HCT116 (cell line): Measurements from ENCODE around the gene CD82. TPM values are rescaled to one million over a fixed set of nuclear protein-coding genes. Genes with fewer than 3 reads are reported as not detected.

ENCODE experiments used
- ATAC-seq: fragments of 200-7000 bp; cut with Tn5 transposase; 2 replicates; pipeline ENCODE4 v1.9.1; 2020; ENCODE audit warnings: mild to moderate bottlenecking, moderate library complexity
- BruUV-seq: library from RNA; stranded (reverse); fragments of 400-500 nt; replicated peaks from 2 replicates; lab custom pipeline; 2021; lab: Mats Ljungman, UMichigan
- CTCF ChIA-PET: fragments of 300-600 bp; sonication (Branson Sonifier 250); formaldehyde crosslinking; loops from one replicate; lab custom pipeline; 2021; ENCODE audit warnings: antibody characterized with exemption; lab: Charles Lee
- POLR2A ChIA-PET: fragments of 300-600, 350-600 bp; sonication (Branson Sonifier 250); formaldehyde crosslinking; loops from one replicate; lab custom pipeline; 2021; ENCODE audit warnings: antibody characterized with exemption; lab: Charles Lee
- RAD21 ChIA-PET, 2 experiments: fragments of 300-600 bp; sonication (Branson Sonifier 250); formaldehyde crosslinking; loops; one replicate each; lab custom pipeline; 2023; ENCODE audit warnings: low total read pairs in 2 of 2; ENCODE audit not compliant: uncharacterized antibody in 2 of 2, unreplicated experiment in 2 of 2, low non-redundant PET in 1 of 2; lab: Charles Lee
- DNase-seq: peaks from one replicate; pipeline ENCODE4 v3.0.0-alpha.2; 2010; ENCODE audit warnings: low read depth, low spot score
- H2AFZ ChIP-seq: fragments of 200-600 bp; shearing (Covaris generic), sonication (generic); 2 replicates; pipeline ENCODE4 v1.6.1; 2017; ENCODE audit warnings: low read depth, mixed run types, mixed read lengths, antibody characterized with exemption, low read length; ENCODE audit not compliant: poor library complexity, severe bottlenecking
- H3K27ac ChIP-seq: 2 replicates; pipeline ENCODE4 v1.5.1; 2012; ENCODE audit warnings: low read depth, low read length
- H3K27me3 ChIP-seq: fragments of 200-600 bp; sonication (generic); 2 replicates; pipeline ENCODE4 v1.6.1; 2016; ENCODE audit warnings: mixed run types, low read length, mixed read lengths; ENCODE audit not compliant: insufficient read depth
- H3K36me3 ChIP-seq, 2 experiments: fragments of 200-500 bp in 1 of 2; fragments of 200-600 bp in 1 of 2; sonication (Bioruptor generic) in 1 of 2; sonication (generic) in 1 of 2; 2 replicates each; pipeline versions ENCODE4 v1.5.1 to v1.6.1; 2014 to 2016; ENCODE audit warnings: low read length in 2 of 2, inconsistent platforms in 1 of 2, mixed read lengths in 1 of 2, mixed run types in 1 of 2; ENCODE audit not compliant: insufficient read depth in 2 of 2, control insufficient read depth in 1 of 2
- H3K4me1 ChIP-seq, 2 experiments: fragments of 200-600 bp in 1 of 2; sonication (generic) in 1 of 2; 2 replicates each; pipeline versions ENCODE4 v1.5.1 to v1.6.1; 2012 to 2017; ENCODE audit warnings: low read length in 2 of 2, inconsistent platforms in 1 of 2, mild to moderate bottlenecking in 1 of 2, mixed read lengths in 1 of 2, mixed run types in 1 of 2, moderate library complexity in 1 of 2; ENCODE audit not compliant: insufficient read depth in 2 of 2, control insufficient read depth in 1 of 2
- H3K4me2 ChIP-seq: fragments of 200-600 bp; sonication (generic); 2 replicates; pipeline ENCODE4 v1.6.1; 2017; ENCODE audit warnings: mixed run types, low read length, mixed read lengths
- H3K4me3 ChIP-seq, 2 experiments: fragments of 200-600 bp in 1 of 2; sonication (generic) in 1 of 2; replicated peaks in 1 of 2; 2 replicates each; pipeline ENCODE4 v1.5.1; 2011 to 2016; ENCODE audit warnings: low read length in 2 of 2, control low read depth in 1 of 2, low read depth in 1 of 2, mild to moderate bottlenecking in 1 of 2, mixed read lengths in 1 of 2, mixed run types in 1 of 2
- H3K79me2 ChIP-seq: fragments of 200-600 bp; sonication (generic); 2 replicates; pipeline ENCODE4 v1.6.1; 2017; ENCODE audit warnings: mild to moderate bottlenecking, mixed run types, low read length, moderate library complexity, mixed read lengths; ENCODE audit not compliant: insufficient read depth
- H3K9ac ChIP-seq: fragments of 200-600 bp; sonication (generic); 2 replicates; pipeline ENCODE4 v1.6.1; 2016; ENCODE audit warnings: low read length, mixed read lengths
- H3K9me2 ChIP-seq: fragments of 200-600 bp; sonication (generic), shearing (Covaris generic); 2 replicates; pipeline ENCODE4 v1.6.1; 2017; ENCODE audit warnings: mixed run types, mild to moderate bottlenecking, moderate library complexity; ENCODE audit not compliant: insufficient read depth
- H3K9me3 ChIP-seq, 2 experiments: fragments of 200-500 bp in 1 of 2; fragments of 200-600 bp in 1 of 2; sonication (Bioruptor generic) in 1 of 2; sonication (generic) in 1 of 2; 2 replicates each; pipeline ENCODE4 v1.6.1; 2014 to 2017; ENCODE audit warnings: low read length in 2 of 2, mixed read lengths in 2 of 2, inconsistent platforms in 1 of 2, low read depth in 1 of 2, mild to moderate bottlenecking in 1 of 2, mixed run types in 1 of 2, moderate library complexity in 1 of 2; ENCODE audit not compliant: control insufficient read depth in 1 of 2, insufficient read depth in 1 of 2
- H4K20me1 ChIP-seq: fragments of 200-600 bp; sonication (generic), shearing (Covaris generic); 2 replicates; pipeline ENCODE4 v1.6.1; 2017; ENCODE audit warnings: mixed run types, mild to moderate bottlenecking, moderate library complexity; ENCODE audit not compliant: insufficient read depth
- CBX3 ChIP-seq: IDR thresholded peaks from 2 replicates; pipeline ENCODE4 v1.6.1; 2012; ENCODE audit warnings: low read depth
- CEBPB ChIP-seq: IDR thresholded peaks from 2 replicates; pipeline ENCODE4 v1.6.1; 2012; ENCODE audit warnings: low read depth
- EGR1 ChIP-seq: IDR thresholded peaks from 2 replicates; pipeline ENCODE4 v1.6.1; 2012; ENCODE audit warnings: low read depth
- ELF1 ChIP-seq: IDR thresholded peaks from 2 replicates; pipeline ENCODE4 v1.6.1; 2012; ENCODE audit warnings: low read depth, borderline replicate concordance
- EZH2 ChIP-seq: fragments of 200-600 bp; sonication (generic); IDR thresholded peaks from 2 replicates; pipeline ENCODE4 v1.6.1; 2017; ENCODE audit warnings: antibody characterized with exemption, mixed run types
- EZH2phosphoT487 ChIP-seq: fragments of 200-600 bp; IDR thresholded peaks from 2 replicates; pipeline ENCODE4 v1.6.1; 2018; ENCODE audit warnings: antibody characterized with exemption, borderline replicate concordance
- FOSL1 ChIP-seq: IDR thresholded peaks from 2 replicates; pipeline ENCODE4 v1.6.1; 2012; ENCODE audit warnings: low read depth
- MAX ChIP-seq: IDR thresholded peaks from 2 replicates; pipeline ENCODE4 v1.6.1; 2012
- POLR2A ChIP-seq: IDR thresholded peaks from 2 replicates; pipeline ENCODE4 v1.7.0; 2011; ENCODE audit warnings: borderline replicate concordance; ENCODE audit not compliant: insufficient read depth, insufficient read length; ENCODE audit errors: extremely low read depth
- RAD21 ChIP-seq: IDR thresholded peaks from 2 replicates; pipeline ENCODE4 v1.6.1; 2012; ENCODE audit warnings: low read depth, mild to moderate bottlenecking
- REST ChIP-seq: IDR thresholded peaks from 2 replicates; pipeline ENCODE4 v1.6.1; 2012; ENCODE audit warnings: low read depth
- SP1 ChIP-seq: IDR thresholded peaks from 2 replicates; pipeline ENCODE4 v1.6.1; 2012; ENCODE audit warnings: low read depth
- SRF ChIP-seq: IDR thresholded peaks from 2 replicates; pipeline ENCODE4 v1.6.1; 2012; ENCODE audit warnings: low read depth
- TCF7L2 ChIP-seq: IDR thresholded peaks from 2 replicates; pipeline ENCODE4 v1.7.0; 2011; ENCODE audit warnings: borderline replicate concordance, inconsistent platforms; ENCODE audit not compliant: insufficient read depth, insufficient read length; ENCODE audit errors: extremely low read depth
- ZBTB33 ChIP-seq: IDR thresholded peaks from 2 replicates; pipeline ENCODE4 v1.6.1; 2011; ENCODE audit warnings: mild to moderate bottlenecking, low read length, moderate library complexity; ENCODE audit not compliant: insufficient replicate concordance; ENCODE audit errors: extremely low read depth
- ZFX ChIP-seq: fragments of 450-650 bp; IDR thresholded peaks from 2 replicates; pipeline ENCODE4 v1.6.1; 2017
- ZNF274 ChIP-seq: fragments of 200-500 bp; sonication (Bioruptor generic); IDR thresholded peaks from 2 replicates; pipeline ENCODE4 v1.6.1; 2014; ENCODE audit warnings: mild to moderate bottlenecking, low read depth, low read length, inconsistent platforms
- intact Hi-C: fragments of 100-400 bp; cut with micrococcal nuclease; formaldehyde crosslinking; loops from 2 replicates; pipeline ENCODE4 v1.10.0; 2022
- total RNA-seq: library from RNA; stranded (reverse); gene quantifications from one replicate; pipeline ENCODE4 v1.2.1, GENCODE V29; 2021; ENCODE audit not compliant: unreplicated experiment

CD82 gene
- total RNA-seq, 1 experiment from 2014 or later: 16.7 TPM

GRCh38 chr11:44654057-44654456 is 88.6 kb downstream of the CD82 start:
- no peaks in the 10 kb centered on the region for H3K4me1 ChIP-seq
- ChIA-PET CTCF (no interaction called here), POLR2A (no interaction called here), RAD21 (no interaction called here)
- DNase-seq: no peak
- intact Hi-C loops: no loop called here
- H4K20me1 ChIP-seq: no peaks in the 10 kb centered on the region
- no peaks in the 10 kb centered on the region for H3K79me2 ChIP-seq
- H3K4me3 ChIP-seq: no peak overlapping the region
- no peak overlapping the region for H3K9ac ChIP-seq
- no peaks in the 10 kb centered on the region for H3K9me3 ChIP-seq
- no peak for ATAC-seq
- no peaks in the 10 kb centered on the region for H3K27me3 ChIP-seq
- no peaks in the 10 kb centered on the region for H3K36me3 ChIP-seq
- TF ChIP-seq EZH2phosphoT487 (no peak), POLR2A (no peak), CEBPB (no peak), SP1 (no peak), SRF (no peak), TCF7L2 (no peak), ZFX (no peak), CBX3 (no peak), FOSL1 (no peak), ZNF274 (no peak)
- BruUV-seq: no TSS peak
- no peak overlapping the region for H3K4me2 ChIP-seq
- H3K9me2 ChIP-seq: no peaks in the 10 kb centered on the region
- H2AFZ ChIP-seq: no peak overlapping the region
- H3K27ac ChIP-seq: no peak overlapping the region

GRCh38 chr11:44654596-44654995 is 89.1 kb downstream of the CD82 start:
- no peak for TF ChIP-seq REST
- TF ChIP-seq TCF7L2: no peak
- no peak for TF ChIP-seq EGR1
- no peak for TF ChIP-seq ZBTB33
- no peak for TF ChIP-seq MAX
- no peak for TF ChIP-seq EZH2phosphoT487
- TF ChIP-seq ELF1: no peak
- no peak for TF ChIP-seq EZH2
- TF ChIP-seq RAD21: no peak
- TF ChIP-seq ZNF274: no peak
- Histone ChIP-seq H4K20me1 (no peaks in the 10 kb centered on the region), H3K36me3 (no peaks in the 10 kb centered on the region), H3K4me3 (no peak overlapping the region), H3K9me3 (no peaks in the 10 kb centered on the region), H3K27ac (no peak overlapping the region), H2AFZ (no peak overlapping the region), H3K79me2 (no peaks in the 10 kb centered on the region), H3K9ac (no peak overlapping the region), H3K9me2 (no peaks in the 10 kb centered on the region), H3K4me2 (no peak overlapping the region), H3K4me1 (no peaks in the 10 kb centered on the region), H3K27me3 (no peaks in the 10 kb centered on the region)
- DNase-seq: no peak
- ChIA-PET CTCF (no interaction called here), POLR2A (no interaction called here), RAD21 (no interaction called here)
- ATAC-seq: no peak
- BruUV-seq: no TSS peak
- intact Hi-C loops: no loop called here
